SK-N-SH treated with all-trans-retinoic acid at 6 μM for 48 hours (cell line): ENCODE data around the gene ACTL8.

Experiments used
- ATAC-seq: fragments of 200-7000 bp; cut with Tn5 transposase; 3 replicates; pipeline ENCODE4 v1.9.1; 2020; ENCODE audit warnings: mild to moderate bottlenecking, moderate library complexity
- ARNTL ChIP-seq: fragments of 450-650 bp; formaldehyde crosslinking; IDR thresholded peaks from 2 replicates; pipeline ENCODE4 v1.5.0; 2020; ENCODE audit warnings: low read depth, mild to moderate bottlenecking, moderate library complexity, borderline replicate concordance
- BACH2 ChIP-seq: fragments of 250-450 bp; sonication (Bioruptor Pico); IDR thresholded peaks from 2 replicates; pipeline ENCODE4 v1.9.0; 2021; ENCODE audit warnings: mild to moderate bottlenecking, borderline replicate concordance
- CREB5 ChIP-seq: fragments of 250-450 bp; sonication (Bioruptor Pico); IDR thresholded peaks from 2 replicates; pipeline ENCODE4 v1.5.1; 2020; ENCODE audit warnings: low read depth, mild to moderate bottlenecking, moderate library complexity
- CSDC2 ChIP-seq: fragments of 250-450 bp; sonication (Bioruptor Pico); IDR thresholded peaks from 2 replicates; pipeline ENCODE4 v1.5.0; 2020; ENCODE audit warnings: mild to moderate bottlenecking, moderate library complexity
- ESRRG ChIP-seq: fragments of 250-450 bp; sonication (Bioruptor Pico); IDR thresholded peaks from 2 replicates; pipeline ENCODE4 v1.6.1; 2021; ENCODE audit warnings: mild to moderate bottlenecking
- GLIS3 ChIP-seq: fragments of 250-450 bp; sonication (Bioruptor Pico); IDR thresholded peaks from 2 replicates; pipeline ENCODE4 v1.5.0; 2020; ENCODE audit warnings: mild to moderate bottlenecking, moderate library complexity
- ISL1 ChIP-seq: fragments of 250-450 bp; sonication (Bioruptor Pico); IDR thresholded peaks from 2 replicates; pipeline ENCODE4 v2.1.2; 2022; ENCODE audit warnings: mild to moderate bottlenecking, moderate library complexity
- OSR1 ChIP-seq: fragments of 250-450 bp; sonication (Bioruptor Pico); IDR thresholded peaks from 2 replicates; pipeline ENCODE4 v1.8.0; 2022; ENCODE audit warnings: moderate library complexity, mild to moderate bottlenecking, inconsistent platforms
- PATZ1 ChIP-seq: fragments of 250-450 bp; sonication (Bioruptor Pico); IDR thresholded peaks from 2 replicates; pipeline ENCODE4 v1.8.0; 2020; ENCODE audit warnings: mild to moderate bottlenecking, moderate library complexity, borderline replicate concordance
- RARB ChIP-seq: fragments of 250-450 bp; sonication (Bioruptor Pico); IDR thresholded peaks from 2 replicates; pipeline ENCODE4 v1.8.0; 2021; ENCODE audit warnings: mild to moderate bottlenecking, moderate library complexity
- TOX ChIP-seq: fragments of 250-450 bp; sonication (Bioruptor Pico); IDR thresholded peaks from 2 replicates; pipeline ENCODE4 v1.8.0; 2021; ENCODE audit warnings: mild to moderate bottlenecking, moderate library complexity, borderline replicate concordance
- TSHZ2 ChIP-seq: fragments of 250-450 bp; sonication (Bioruptor Pico); IDR thresholded peaks from 2 replicates; pipeline ENCODE4 v1.5.0; 2020; ENCODE audit warnings: mild to moderate bottlenecking, moderate library complexity
- ZC3H10 ChIP-seq: fragments of 250-450 bp; sonication (Bioruptor Pico); IDR thresholded peaks from 2 replicates; pipeline ENCODE4 v1.5.1; 2021; ENCODE audit warnings: mild to moderate bottlenecking, moderate library complexity
- ZFP3 ChIP-seq: fragments of 250-450 bp; sonication (Bioruptor Pico); IDR thresholded peaks from 2 replicates; pipeline ENCODE4 v1.5.0; 2020; ENCODE audit warnings: mild to moderate bottlenecking, moderate library complexity
- ZFP30 ChIP-seq: fragments of 450-650 bp; formaldehyde crosslinking; IDR thresholded peaks from 2 replicates; pipeline ENCODE4 v1.5.0; 2022; ENCODE audit warnings: mild to moderate bottlenecking, moderate library complexity
- ZNF565 ChIP-seq: fragments of 450-650 bp; formaldehyde crosslinking; conservative IDR thresholded peaks from 2 replicates; pipeline ENCODE4 v1.5.0; 2020; ENCODE audit warnings: low read depth, mild to moderate bottlenecking, moderate library complexity
- ZNF70 ChIP-seq: fragments of 450-650 bp; formaldehyde crosslinking; IDR thresholded peaks from 2 replicates; pipeline ENCODE4 v1.5.0; 2020; ENCODE audit warnings: mild to moderate bottlenecking, moderate library complexity
- ZNF8 ChIP-seq: fragments of 450-650 bp; formaldehyde crosslinking; IDR thresholded peaks from 2 replicates; pipeline ENCODE4 v1.5.0; 2020; ENCODE audit warnings: mild to moderate bottlenecking, moderate library complexity

ACTL8 gene

GRCh38 chr1:17805869-17806684 is 50.9 kb downstream of the ACTL8 start:
- no peak for ATAC-seq

GRCh38 chr1:17808816-17809215 is 53.7 kb downstream of the ACTL8 start:
- ATAC-seq, result no peak
- TF ChIP-seq TOX, result no peak
- no peak for TF ChIP-seq ARNTL (CRISPR knock-in tag)
- TF ChIP-seq, all 23 proteins: peak for 0

More at GRCh38 chr1:17805869-17806684, 50.9 kb downstream of the ACTL8 start:
- TF ChIP-seq ZNF70 (CRISPR knock-in tag), result no peak
- TF ChIP-seq RARB (CRISPR knock-in tag), result no peak
- no peak for TF ChIP-seq ARNTL (CRISPR knock-in tag)
- TF ChIP-seq ISL1, result no peak
- no peak for TF ChIP-seq CSDC2 (CRISPR knock-in tag)
- TF ChIP-seq ZC3H10 (CRISPR knock-in tag), result no peak
- no peak for TF ChIP-seq PATZ1 (CRISPR knock-in tag)
- TF ChIP-seq ZNF565 (CRISPR knock-in tag), result no peak
- no peak for TF ChIP-seq CREB5 (CRISPR knock-in tag)
- no peak for TF ChIP-seq OSR1 (CRISPR knock-in tag)
- no peak for TF ChIP-seq BACH2 (CRISPR knock-in tag)
- TF ChIP-seq ZFP30 (CRISPR knock-in tag), result no peak

- no peak for TF ChIP-seq ARNTL (CRISPR knock-in tag)
- TF ChIP-seq ZNF8 (CRISPR knock-in tag), result peak; percentile 89
- TF ChIP-seq ESRRG (CRISPR knock-in tag), result no peak
- no peak for TF ChIP-seq CSDC2 (CRISPR knock-in tag)
- no peak for TF ChIP-seq ZFP3 (CRISPR knock-in tag)
- no peak for TF ChIP-seq ZNF565 (CRISPR knock-in tag)
- TF ChIP-seq PATZ1 (CRISPR knock-in tag), result no peak
- no peak for TF ChIP-seq GLIS3 (CRISPR knock-in tag)
- ATAC-seq, result no peak
These were observed 55.5 kb downstream of the ACTL8 start for GRCh38 chr1:17810668-17811067.

- TF ChIP-seq ZC3H10 (CRISPR knock-in tag) (no peak), TSHZ2 (CRISPR knock-in tag) (no peak)
- ATAC-seq, result no peak
These were observed 61.4 kb downstream of the ACTL8 start for GRCh38 chr1:17816511-17816910.
